ENCODE measurements around the gene DNAAF5. TPM values are rescaled to one million over a fixed set of nuclear protein-coding genes. Genes with fewer than 3 reads are reported as not detected.

Gene DNAAF5
- total and polyA plus RNA-seq, 2 of the 4 experiments (the other 2 are of a cell fraction), result 12.4 to 32.6 TPM

- peak overlapping the region; percentile 42 for H2AK9ac ChIP-seq (replicated peaks; ENCODE audit: low read depth, low read length, poor library complexity)
- H3K18ac ChIP-seq (ENCODE audit: low read depth, low read length), result no peak overlapping the region
- CTCF ChIA-PET, result no interaction called here
- H3K79me1 ChIP-seq (ENCODE audit: low read depth in 1 of 2, low read length in 2 of 2), result no peaks in the 10 kb centered on the region
- H3K36me3 ChIP-seq (ENCODE audit: control insufficient read depth, insufficient read depth, low read length), result no peaks in the 10 kb centered on the region; the same call in 1 of the 2 replicates
- in situ Hi-C loops (cut with MboI; ENCODE audit: low sequenced_read_pairs) (no loop called here), dilution Hi-C loops (cut with HindIII; ENCODE audit: low sequenced_read_pairs, unreplicated experiment) (no loop called here), intact Hi-C loops (cut with micrococcal nuclease) (no loop called here)
- no peak overlapping the region for H4K91ac ChIP-seq (ENCODE audit: insufficient read depth, low read depth, low read length)
- no peak overlapping the region for H3K4me2 ChIP-seq (ENCODE audit: low read depth, low read length)
- no peak for TF ChIP-seq RCOR1 (IDR thresholded peaks at IDR 0.05; ENCODE audit: insufficient replicate concordance, low read length)
- TF ChIP-seq CEBPB (IDR thresholded peaks at IDR 0.05; ENCODE audit: low read depth, low read length), result no peak
- no peak for TF ChIP-seq BHLHE40 (IDR thresholded peaks at IDR 0.05; ENCODE audit: low read depth, low read length)
- no peak for TF ChIP-seq MAFK (IDR thresholded peaks at IDR 0.05; ENCODE audit: low read depth, low read length)
- no peak for TF ChIP-seq FOS (IDR thresholded peaks at IDR 0.05; ENCODE audit: low read depth, low read length)
- no peak for TF ChIP-seq MAZ (IDR thresholded peaks at IDR 0.05; ENCODE audit: borderline replicate concordance, low read depth, low read length)
- H2BK5ac ChIP-seq (ENCODE audit: low read depth, low read length, poor library complexity, severe bottlenecking), result no peak overlapping the region
- H2AFZ ChIP-seq (replicated peaks; ENCODE audit: low read length, poor library complexity), result peak overlapping the region; percentile 32
- H3K14ac ChIP-seq (replicated peaks; ENCODE audit: low read depth, low read length), result no peak overlapping the region; the same call in 1 of the 2 replicates
- DNase-seq (peak; percentile 20), ATAC-seq (ENCODE audit: low read depth) (peak; percentile 59)
- no peak overlapping the region for H2AK5ac ChIP-seq (ENCODE audit: low read depth, low read length)
- no peaks in the 10 kb centered on the region for H4K20me1 ChIP-seq (ENCODE audit: insufficient read depth, low read length)
- no peak overlapping the region for H4K8ac ChIP-seq (ENCODE audit: low read depth in 2 of 2, low read length in 2 of 2)
- WGBS, 2 experiments (ENCODE audit: extremely low coverage in 2 of 2, insufficient read length in 1 of 2), result 61% methylated on average over 4 of the region's 23 CpGs; no CpG with 5 or more reads in 1 of the 2 experiments
- POLR2A ChIA-PET (ENCODE audit: unreplicated experiment), result no interaction called here
- H2BK120ac ChIP-seq (ENCODE audit: low read depth, low read length), result no peak overlapping the region
- H3K23ac ChIP-seq (ENCODE audit: low read depth, low read length), result no peak overlapping the region
- H2BK20ac ChIP-seq (ENCODE audit: low read depth, low read length), result no peak overlapping the region
- H3K4ac ChIP-seq (ENCODE audit: low read depth, low read length), result no peak overlapping the region
- H3K9ac ChIP-seq (ENCODE audit: low read depth, low read length), result no peak overlapping the region
- H3K9me3 ChIP-seq (ENCODE audit: control insufficient read depth, insufficient read depth, low read length), result 0 out of 2 replicates have a peak, but pooled peaks cover 3% of the 10 kb centered on the region
- H3K56ac ChIP-seq (ENCODE audit: extremely low read depth, insufficient read depth, low read length), result no peak overlapping the region
- H3K4me1 ChIP-seq (ENCODE audit: control insufficient read depth, insufficient read depth, low read length), result peaks cover 3% of the 10 kb centered on the region; the same call in 1 of the 2 replicates
- peaks cover 5% of the 10 kb centered on the region; the same call in 1 of the 2 replicates for H3K9me1 ChIP-seq (ENCODE audit: insufficient read depth, low read length)
- no peak overlapping the region for H3K27ac ChIP-seq (ENCODE audit: insufficient read depth, low read length)
- H3K27me3 ChIP-seq (ENCODE audit: control insufficient read depth, insufficient read depth, low read length), result no peaks in the 10 kb centered on the region
- no TSS peak for BruUV-seq (replicated peaks)
- no peak overlapping the region for H4K5ac ChIP-seq (ENCODE audit: low read depth, low read length)
- H2BK15ac ChIP-seq (ENCODE audit: low read depth, low read length), result no peak overlapping the region
- no peak overlapping the region for H3K4me3 ChIP-seq (ENCODE audit: insufficient read depth, low read depth, low read length)
Measured at GRCh38 chr7:698515-699475, 27.7 kb upstream of the DNAAF5 start.
